HepG2 (cell line): ENCODE results near the gene ANKRD13D. TPM values are rescaled to one million over a fixed set of nuclear protein-coding genes. Genes with fewer than 3 reads are reported as not detected.
A peak's percentile ranks its signal among the peaks of the same experiment; 100 is the strongest.

ENCODE experiments used
- FOSL2 ChIP-seq: sonication (generic); formaldehyde crosslinking; IDR thresholded peaks from 2 replicates; pipeline ENCODE4 v1.4.0; 2020; ENCODE audit warnings: missing genetic modification reagents
- FOXP1 ChIP-seq, 2 experiments: fragments of 450-650 bp in 1 of 2; IDR thresholded peaks; 2 replicates each; pipeline ENCODE4 v1.6.1; 2017 to 2018; ENCODE audit warnings: antibody characterized with exemption in 1 of 2
- IRF9 ChIP-seq: sonication (generic); formaldehyde crosslinking; IDR thresholded peaks from 2 replicates; pipeline ENCODE4 v1.8.0; 2022; ENCODE audit warnings: missing genetic modification reagents, mild to moderate bottlenecking, borderline replicate concordance
- MATR3 ChIP-seq: sonication (generic); formaldehyde crosslinking; IDR thresholded peaks from 2 replicates; pipeline ENCODE4 v1.4.0; 2020; ENCODE audit warnings: missing genetic modification reagents
- RARA ChIP-seq: IDR thresholded peaks from 2 replicates; pipeline ENCODE4 v1.6.1; 2016; ENCODE audit warnings: missing genetic modification reagents, missing compliant biosample characterization
- SUZ12 ChIP-seq: fragments of 150-350 bp; IDR thresholded peaks from 2 replicates; pipeline ENCODE4 v1.6.1; 2014; ENCODE audit warnings: low read depth, low read length
- TBL1XR1 ChIP-seq: fragments of 150-350 bp; IDR thresholded peaks from 2 replicates; pipeline ENCODE4 v1.6.1; 2014; ENCODE audit warnings: borderline replicate concordance, low read length; ENCODE audit not compliant: partially characterized antibody
- TGIF2 ChIP-seq: IDR thresholded peaks from 2 replicates; pipeline ENCODE4 v1.6.1; 2016; ENCODE audit warnings: control low read depth, missing compliant biosample characterization
- THAP11 ChIP-seq: IDR thresholded peaks from 2 replicates; pipeline ENCODE4 v1.6.1; 2016; ENCODE audit warnings: missing biosample characterization, missing genetic modification reagents
- ZBTB33 ChIP-seq: sonication (generic); formaldehyde crosslinking; IDR thresholded peaks from 2 replicates; pipeline ENCODE4 v1.4.0; 2020; ENCODE audit warnings: missing genetic modification reagents
- ZNF441 ChIP-seq: sonication (generic); formaldehyde crosslinking; IDR thresholded peaks from 2 replicates; pipeline ENCODE4 v1.7.0; 2021; ENCODE audit warnings: missing genetic modification reagents, borderline replicate concordance
- ZNF564 ChIP-seq: sonication (generic); formaldehyde crosslinking; IDR thresholded peaks from 2 replicates; pipeline ENCODE4 v1.8.1; 2023; ENCODE audit warnings: mild to moderate bottlenecking, missing genetic modification reagents
- ZNF567 ChIP-seq: sonication (generic); formaldehyde crosslinking; IDR thresholded peaks from 2 replicates; pipeline ENCODE4 v1.8.1; 2023; ENCODE audit warnings: mild to moderate bottlenecking, missing genetic modification reagents, borderline replicate concordance
- ZNF816 ChIP-seq: sonication (generic); formaldehyde crosslinking; IDR thresholded peaks from 2 replicates; pipeline ENCODE4 v1.8.0; 2022; ENCODE audit warnings: missing genetic modification reagents, mild to moderate bottlenecking, borderline replicate concordance
- polyA plus RNA-seq, 8 experiments: library from polyadenylated mRNA; depleted of rRNA in 3 of 8; stranded (reverse) in 7 of 8; unstranded in 1 of 8; fragments of >200 nt; fragmentation: Illumina TruSeq in 4 of 8; extraction: Trizol in 4 of 8; gene quantifications; 2 replicates each; pipeline versions ENCODE4 v1.2.1 to v1.2.3, GENCODE V29; 2011 to 2016; ENCODE audit warnings: low read depth in 4 of 8, missing spikeins in 1 of 8, mixed read lengths in 1 of 8; ENCODE audit not compliant: insufficient read depth in 1 of 8
- total RNA-seq, 5 experiments: library from RNA; depleted of rRNA; stranded (reverse); fragments of >200 nt; fragmentation: Illumina TruSeq; extraction: Trizol; gene quantifications; 2 replicates each; pipeline ENCODE4 v1.2.3, GENCODE V29; 2016; ENCODE audit warnings: low read depth in 1 of 5
- TF ChIP-seq, protein P1 (sequence below): sonication (generic); formaldehyde crosslinking; IDR thresholded peaks from 2 replicates; pipeline ENCODE4 v1.4.0; 2020; ENCODE audit warnings: missing genetic modification reagents
- TF ChIP-seq, protein P2 (sequence below): sonication (generic); formaldehyde crosslinking; conservative IDR thresholded peaks from 2 replicates; pipeline ENCODE4 v1.8.0; 2022; ENCODE audit warnings: mild to moderate bottlenecking, moderate library complexity, missing genetic modification reagents
- TF ChIP-seq, protein P3 (sequence below): sonication (generic); formaldehyde crosslinking; IDR thresholded peaks from 2 replicates; pipeline ENCODE4 v1.5.1; 2020; ENCODE audit warnings: missing genetic modification reagents, mild to moderate bottlenecking, borderline replicate concordance
- TF ChIP-seq, protein P4 (sequence below): sonication (generic); formaldehyde crosslinking; IDR thresholded peaks from 2 replicates; pipeline ENCODE4 v1.5.0; 2020; ENCODE audit warnings: mild to moderate bottlenecking, missing genetic modification reagents

ANKRD13D gene
- total and polyA plus RNA-seq, 2 of the 13 experiments (the other 11 are each of a cell fraction or from before 2014, with no cell fraction given) = 18.6 to 27.3 TPM

DNA sequence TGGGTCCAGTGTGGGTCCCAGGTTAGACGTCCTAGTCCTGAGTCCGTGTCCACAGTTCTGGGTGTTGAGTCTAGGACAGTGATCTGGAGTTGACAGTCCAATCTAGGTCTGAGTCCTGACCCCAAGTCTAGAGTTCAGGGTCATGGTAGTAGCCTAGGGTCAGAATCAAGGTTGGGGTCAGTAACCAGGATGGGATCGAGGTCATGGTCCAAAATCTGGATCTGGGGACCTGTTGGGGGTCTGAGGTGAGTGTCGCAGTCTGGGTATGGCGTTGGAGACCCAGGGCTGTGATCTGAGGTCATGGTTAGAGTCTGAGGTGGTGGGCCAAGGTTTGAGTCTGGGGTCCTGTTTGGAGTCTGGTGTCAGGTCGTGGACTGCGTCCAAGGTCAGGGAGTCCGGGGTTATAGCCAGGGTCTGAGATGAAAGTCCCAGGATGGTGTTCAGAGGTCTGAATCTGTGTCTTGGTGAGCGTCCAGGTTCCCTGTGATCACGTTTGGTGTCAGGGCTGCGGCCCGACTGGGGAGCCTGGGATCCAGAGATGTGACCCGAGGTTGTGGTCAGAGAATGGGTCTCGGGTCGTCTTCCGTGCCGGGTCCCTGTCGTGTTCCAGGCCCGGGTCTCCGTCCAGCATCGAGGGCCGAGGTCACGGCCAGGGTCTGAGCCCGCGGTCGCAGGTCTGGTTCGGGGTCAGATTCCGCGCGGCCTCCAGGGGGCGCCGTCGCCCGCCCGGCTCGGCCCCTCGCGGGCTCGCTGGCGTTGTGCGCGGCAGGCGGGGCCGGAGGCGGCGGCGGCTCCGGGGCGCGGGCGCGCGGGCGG lies 23.3 kb upstream of the ANKRD13D start (continued):
- TF ChIP-seq, protein P1, sequence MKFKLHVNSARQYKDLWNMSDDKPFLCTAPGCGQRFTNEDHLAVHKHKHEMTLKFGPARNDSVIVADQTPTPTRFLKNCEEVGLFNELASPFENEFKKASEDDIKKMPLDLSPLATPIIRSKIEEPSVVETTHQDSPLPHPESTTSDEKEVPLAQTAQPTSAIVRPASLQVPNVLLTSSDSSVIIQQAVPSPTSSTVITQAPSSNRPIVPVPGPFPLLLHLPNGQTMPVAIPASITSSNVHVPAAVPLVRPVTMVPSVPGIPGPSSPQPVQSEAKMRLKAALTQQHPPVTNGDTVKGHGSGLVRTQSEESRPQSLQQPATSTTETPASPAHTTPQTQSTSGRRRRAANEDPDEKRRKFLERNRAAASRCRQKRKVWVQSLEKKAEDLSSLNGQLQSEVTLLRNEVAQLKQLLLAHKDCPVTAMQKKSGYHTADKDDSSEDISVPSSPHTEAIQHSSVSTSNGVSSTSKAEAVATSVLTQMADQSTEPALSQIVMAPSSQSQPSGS = no peak
- no peak for TF ChIP-seq SUZ12
- TF ChIP-seq, protein P2, sequence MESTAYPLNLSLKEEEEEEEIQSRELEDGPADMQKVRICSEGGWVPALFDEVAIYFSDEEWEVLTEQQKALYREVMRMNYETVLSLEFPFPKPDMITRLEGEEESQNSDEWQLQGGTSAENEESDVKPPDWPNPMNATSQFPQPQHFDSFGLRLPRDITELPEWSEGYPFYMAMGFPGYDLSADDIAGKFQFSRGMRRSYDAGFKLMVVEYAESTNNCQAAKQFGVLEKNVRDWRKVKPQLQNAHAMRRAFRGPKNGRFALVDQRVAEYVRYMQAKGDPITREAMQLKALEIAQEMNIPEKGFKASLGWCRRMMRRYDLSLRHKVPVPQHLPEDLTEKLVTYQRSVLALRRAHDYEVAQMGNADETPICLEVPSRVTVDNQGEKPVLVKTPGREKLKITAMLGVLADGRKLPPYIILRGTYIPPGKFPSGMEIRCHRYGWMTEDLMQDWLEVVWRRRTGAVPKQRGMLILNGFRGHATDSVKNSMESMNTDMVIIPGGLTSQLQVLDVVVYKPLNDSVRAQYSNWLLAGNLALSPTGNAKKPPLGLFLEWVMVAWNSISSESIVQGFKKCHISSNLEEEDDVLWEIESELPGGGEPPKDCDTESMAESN (CRISPR knock-in tag) = 0 out of 2 replicates have a peak, but pooled peaks have one; percentile 53
- TF ChIP-seq, protein P3, sequence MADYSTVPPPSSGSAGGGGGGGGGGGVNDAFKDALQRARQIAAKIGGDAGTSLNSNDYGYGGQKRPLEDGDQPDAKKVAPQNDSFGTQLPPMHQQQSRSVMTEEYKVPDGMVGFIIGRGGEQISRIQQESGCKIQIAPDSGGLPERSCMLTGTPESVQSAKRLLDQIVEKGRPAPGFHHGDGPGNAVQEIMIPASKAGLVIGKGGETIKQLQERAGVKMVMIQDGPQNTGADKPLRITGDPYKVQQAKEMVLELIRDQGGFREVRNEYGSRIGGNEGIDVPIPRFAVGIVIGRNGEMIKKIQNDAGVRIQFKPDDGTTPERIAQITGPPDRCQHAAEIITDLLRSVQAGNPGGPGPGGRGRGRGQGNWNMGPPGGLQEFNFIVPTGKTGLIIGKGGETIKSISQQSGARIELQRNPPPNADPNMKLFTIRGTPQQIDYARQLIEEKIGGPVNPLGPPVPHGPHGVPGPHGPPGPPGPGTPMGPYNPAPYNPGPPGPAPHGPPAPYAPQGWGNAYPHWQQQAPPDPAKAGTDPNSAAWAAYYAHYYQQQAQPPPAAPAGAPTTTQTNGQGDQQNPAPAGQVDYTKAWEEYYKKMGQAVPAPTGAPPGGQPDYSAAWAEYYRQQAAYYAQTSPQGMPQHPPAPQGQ = no peak
- no peak for TF ChIP-seq TBL1XR1
- no peak for TF ChIP-seq ZNF816 (CRISPR knock-in tag)
- TF ChIP-seq TGIF2 = no peak
- TF ChIP-seq MATR3 (CRISPR knock-in tag) = no peak
- no peak for TF ChIP-seq ZNF564
- peak; percentile 77 for TF ChIP-seq THAP11 (CRISPR knock-in tag)
- no peak for TF ChIP-seq FOSL2 (CRISPR knock-in tag)
- TF ChIP-seq, protein P4, sequence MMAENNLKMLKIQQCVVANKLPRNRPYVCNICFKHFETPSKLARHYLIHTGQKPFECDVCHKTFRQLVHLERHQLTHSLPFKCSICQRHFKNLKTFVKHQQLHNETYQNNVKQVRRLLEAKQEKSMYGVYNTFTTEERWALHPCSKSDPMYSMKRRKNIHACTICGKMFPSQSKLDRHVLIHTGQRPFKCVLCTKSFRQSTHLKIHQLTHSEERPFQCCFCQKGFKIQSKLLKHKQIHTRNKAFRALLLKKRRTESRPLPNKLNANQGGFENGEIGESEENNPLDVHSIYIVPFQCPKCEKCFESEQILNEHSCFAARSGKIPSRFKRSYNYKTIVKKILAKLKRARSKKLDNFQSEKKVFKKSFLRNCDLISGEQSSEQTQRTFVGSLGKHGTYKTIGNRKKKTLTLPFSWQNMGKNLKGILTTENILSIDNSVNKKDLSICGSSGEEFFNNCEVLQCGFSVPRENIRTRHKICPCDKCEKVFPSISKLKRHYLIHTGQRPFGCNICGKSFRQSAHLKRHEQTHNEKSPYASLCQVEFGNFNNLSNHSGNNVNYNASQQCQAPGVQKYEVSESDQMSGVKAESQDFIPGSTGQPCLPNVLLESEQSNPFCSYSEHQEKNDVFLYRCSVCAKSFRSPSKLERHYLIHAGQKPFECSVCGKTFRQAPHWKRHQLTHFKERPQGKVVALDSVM = no peak
- no peak for TF ChIP-seq ZBTB33
- TF ChIP-seq ZNF441 (CRISPR knock-in tag) = no peak
- no peak for TF ChIP-seq IRF9 (CRISPR knock-in tag)
- TF ChIP-seq FOXP1 (IDR thresholded peaks at IDR 0.05) = no peak
- no peak for TF ChIP-seq FOXP1 (CRISPR knock-in tag; IDR thresholded peaks at IDR 0.05)
- 0 out of 2 replicates have a peak, but pooled peaks have one; percentile 43 for TF ChIP-seq ZNF567 (CRISPR knock-in tag)
- peak; percentile 68 for TF ChIP-seq RARA (CRISPR knock-in tag)
